Cardiac atrium fibroblast (primary cell): ENCODE results near the gene TMPRSS2. TPM values are rescaled to one million over a fixed set of nuclear protein-coding genes. Genes with fewer than 3 reads are reported as not detected.

Experiments
- total RNA-seq: library from RNA; depleted of rRNA; stranded (reverse); fragments of >200 nt; gene quantifications from 2 replicates; pipeline ENCODE4 v1.2.3, GENCODE V29; 2015

TMPRSS2 gene
- total RNA-seq = not detected in 2 replicates

DNA sequence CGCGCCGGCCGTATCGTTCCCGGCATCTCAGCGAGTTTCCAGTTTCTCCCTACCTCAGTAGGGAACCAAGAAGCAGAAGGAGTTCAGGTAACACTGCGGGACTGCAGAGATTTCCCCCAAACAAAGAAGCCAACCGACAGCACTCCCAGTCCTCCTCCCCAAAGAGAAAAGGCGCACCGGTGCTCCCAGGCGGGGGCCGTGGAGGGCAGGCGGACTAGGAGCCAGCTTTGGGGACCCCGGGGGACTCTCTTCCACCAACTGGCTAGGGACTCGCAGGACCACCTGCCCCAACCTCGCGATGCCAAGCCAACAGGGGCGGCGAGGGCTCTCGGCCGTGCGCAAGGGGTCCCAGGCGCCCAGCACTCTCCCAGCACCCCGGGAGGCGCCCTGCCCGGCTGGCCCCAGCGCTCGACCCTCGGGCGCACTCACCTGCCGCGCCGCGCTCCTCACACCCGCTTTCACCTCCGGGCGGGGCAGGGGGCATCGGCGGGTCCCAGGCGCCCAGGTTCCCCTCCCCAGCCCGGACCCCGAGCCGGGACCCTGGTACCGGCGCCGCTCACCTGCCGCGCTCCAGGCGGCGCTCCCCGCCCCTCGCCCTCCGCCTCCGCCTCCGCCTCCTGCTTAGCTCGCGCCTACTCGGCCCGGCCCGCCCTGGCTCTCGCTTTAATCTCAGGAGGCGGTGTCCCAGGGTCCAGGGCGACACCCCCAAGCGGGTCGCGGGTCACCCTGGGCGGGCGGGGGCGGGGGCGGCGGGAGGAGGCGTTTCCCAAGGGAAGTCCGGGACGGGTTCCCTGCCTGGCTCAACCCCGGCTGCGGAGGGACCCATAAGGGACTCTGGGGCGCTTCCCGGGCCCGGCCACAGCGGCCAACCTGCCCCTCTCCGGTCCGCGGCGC lies at the start of gene TMPRSS2:
TSS of gene TMPRSS2 (minus strand) at position 638 of the 894 bp plus-strand sequence. CDS start 10,025 bp downstream, outside the sequence.

DNA sequence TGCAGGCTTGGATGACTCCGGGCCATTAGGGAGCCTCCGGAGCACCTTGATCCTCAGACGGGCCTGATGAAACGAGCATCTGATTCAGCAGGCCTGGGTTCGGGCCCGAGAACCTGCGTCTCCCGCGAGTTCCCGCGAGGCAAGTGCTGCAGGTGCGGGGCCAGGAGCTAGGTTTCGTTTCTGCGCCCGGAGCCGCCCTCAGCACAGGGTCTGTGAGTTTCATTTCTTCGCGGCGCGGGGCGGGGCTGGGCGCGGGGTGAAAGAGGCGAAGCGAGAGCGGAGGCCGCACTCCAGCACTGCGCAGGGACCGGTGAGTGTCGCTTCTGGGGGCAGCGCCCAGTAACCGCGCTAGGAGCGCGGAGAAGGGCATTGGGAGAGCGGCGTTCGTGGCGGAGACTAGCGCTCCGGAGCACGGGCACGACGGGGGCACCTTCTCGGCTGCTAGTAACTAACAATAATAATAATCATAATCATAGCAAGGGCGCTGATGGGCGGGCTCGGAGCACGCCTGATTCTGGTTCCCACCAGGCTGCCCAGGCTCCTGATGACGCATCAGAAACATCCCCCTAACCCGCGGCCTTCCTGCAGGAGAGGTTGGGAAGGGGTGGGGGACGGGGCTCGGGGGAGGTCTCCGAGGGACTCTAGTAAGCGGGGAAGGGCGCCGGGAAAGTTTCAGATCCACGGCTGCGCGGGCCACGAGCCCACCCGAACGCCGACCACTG lies 81.8 kb downstream of the TMPRSS2 start, which contains the start of gene MX1:
TSS of gene MX1 (plus strand) at position 286 of the 722 bp plus-strand sequence. CDS start 5,832 bp downstream, outside the sequence.

Other genes starting within 250 kb of the TMPRSS2 start
- gene FAM3B, start 191.4 kb downstream of the TMPRSS2 start, total RNA-seq = not detected in 2 replicates
- gene MX2, start 146.1 kb downstream of the TMPRSS2 start, total RNA-seq = 1.6 and 7.0 TPM in 2 replicates
- gene MX1, start 81.9 kb downstream of the TMPRSS2 start, total RNA-seq = under 0.01 and 6.6 TPM in 2 replicates